Globus pallidus (tissue), 1 donor: ENCODE measurements around the gene GLIS2.
"Not testable (repeated sequence)": the region's sequence is repeated elsewhere in the genome, so short reads cannot be mapped to it uniquely, and the experiment has no call there.

Experiments used
- DNase-seq: peaks from one replicate; pipeline ENCODE4 v3.0.0-alpha.2; 2015; ENCODE audit warnings: low spot score

GLIS2 gene

DNA sequence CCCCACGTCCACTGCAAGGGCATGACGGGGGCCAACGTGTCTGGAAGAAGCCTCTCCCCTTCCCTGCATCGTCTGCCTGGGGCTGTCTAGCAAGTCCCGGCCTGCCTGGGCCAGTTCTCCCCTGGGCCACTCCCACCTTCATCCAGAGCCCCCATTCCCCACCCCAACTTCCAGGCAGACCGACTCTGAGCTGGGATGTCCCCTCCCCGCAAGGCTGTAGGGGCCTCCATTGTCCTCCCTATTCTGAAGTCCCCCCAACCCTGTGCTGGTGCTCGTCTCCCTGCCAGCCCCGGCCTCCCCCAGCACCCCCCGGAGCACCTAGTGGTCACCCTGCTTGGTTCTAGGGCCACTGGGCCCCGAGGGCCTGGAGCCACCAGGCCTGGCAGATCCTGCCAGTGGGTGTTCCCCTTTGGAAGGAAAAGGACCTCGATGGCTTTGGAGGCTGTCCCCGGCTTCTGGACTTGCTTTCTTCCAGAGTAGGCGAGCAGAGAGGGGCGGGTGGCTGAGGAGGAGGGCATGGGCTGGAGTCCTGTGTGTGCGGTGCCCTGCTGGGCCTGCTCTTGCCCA, 4.8 kb downstream of the GLIS2 start:
- DNase-seq = no peak

GRCh38 chr16:4321286-4322120, 5.6 kb downstream of the GLIS2 start:
- DNase-seq = no peak

- DNase-seq = no peak
Observed at GRCh38 chr16:4322121-4323052, 6.5 kb downstream of the GLIS2 start.

DNA sequence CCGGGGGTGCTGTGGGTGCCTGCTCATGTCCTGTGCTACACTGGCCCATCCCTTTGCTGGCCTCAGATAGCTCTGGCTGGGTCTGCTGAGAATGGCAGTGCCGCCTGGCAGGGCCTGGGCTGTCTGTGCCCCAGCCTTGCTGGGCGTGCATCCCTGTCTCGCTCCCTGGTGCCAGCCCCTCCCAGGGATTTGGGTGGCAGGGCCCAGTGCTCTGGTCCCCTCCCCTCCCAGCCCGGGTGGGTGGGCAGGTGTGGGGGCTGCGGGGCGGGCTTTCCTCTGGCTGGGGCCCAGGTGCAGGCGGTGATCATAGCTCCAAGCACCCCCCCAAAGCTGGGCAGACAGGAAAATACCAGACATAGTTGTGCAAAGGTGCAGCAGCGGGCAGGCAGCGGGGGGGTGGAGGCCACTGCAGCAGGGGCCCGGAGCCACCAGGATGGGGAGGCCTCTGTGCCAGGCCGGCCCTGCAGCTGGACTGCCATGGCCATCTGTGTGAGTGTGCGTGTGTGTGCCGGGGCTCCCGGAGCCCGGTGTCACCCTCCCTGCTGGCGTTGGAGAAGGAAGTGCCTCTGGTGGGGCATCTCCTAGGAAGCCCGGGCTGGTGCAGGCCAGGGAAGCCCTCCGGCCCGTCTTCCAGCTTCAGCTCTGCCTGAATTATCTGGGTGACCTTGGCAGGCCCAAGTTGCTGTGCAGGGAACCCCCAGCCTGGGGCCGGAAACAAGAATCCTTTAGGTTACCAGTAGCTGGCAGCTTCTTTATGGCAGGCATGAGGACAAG, 7.4 kb downstream of the GLIS2 start:
- peak; percentile 50 for DNase-seq

DNA sequence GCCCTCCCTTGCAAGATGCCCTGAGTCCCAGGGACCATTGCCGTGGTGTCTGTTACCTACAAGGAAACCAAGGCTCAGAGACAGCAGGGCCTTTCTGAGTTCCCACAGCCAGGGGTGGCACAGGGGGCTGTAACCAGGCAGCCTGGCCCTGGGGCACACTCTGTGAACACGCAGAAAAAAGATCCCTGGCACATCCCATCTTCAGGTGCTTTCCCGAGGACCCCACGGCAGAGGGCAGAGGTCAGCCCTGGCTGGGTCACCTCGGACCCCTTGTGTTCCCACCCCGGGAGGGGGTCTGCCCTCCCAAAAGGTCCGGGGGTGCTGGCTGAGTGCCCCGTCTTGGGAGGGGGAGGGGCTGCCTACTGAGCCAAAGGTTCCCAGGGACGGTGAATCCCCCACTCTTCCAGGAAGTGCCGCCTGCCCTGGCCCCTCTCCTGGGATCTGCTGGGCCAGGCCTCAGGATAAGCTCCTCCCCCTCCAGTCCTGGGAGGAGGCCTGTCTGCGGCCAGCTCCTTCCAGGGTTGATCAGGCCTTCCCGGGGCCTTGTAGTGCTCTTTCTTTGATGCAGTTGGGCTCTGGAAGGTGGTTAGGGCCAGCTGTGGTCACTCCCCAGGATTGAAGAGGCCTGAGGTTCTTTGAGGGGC, 8.1 kb downstream of the GLIS2 start:
- no peak for DNase-seq

- DNase-seq = no peak
Observed at GRCh38 chr16:4324492-4325252, 8.8 kb downstream of the GLIS2 start.

DNA sequence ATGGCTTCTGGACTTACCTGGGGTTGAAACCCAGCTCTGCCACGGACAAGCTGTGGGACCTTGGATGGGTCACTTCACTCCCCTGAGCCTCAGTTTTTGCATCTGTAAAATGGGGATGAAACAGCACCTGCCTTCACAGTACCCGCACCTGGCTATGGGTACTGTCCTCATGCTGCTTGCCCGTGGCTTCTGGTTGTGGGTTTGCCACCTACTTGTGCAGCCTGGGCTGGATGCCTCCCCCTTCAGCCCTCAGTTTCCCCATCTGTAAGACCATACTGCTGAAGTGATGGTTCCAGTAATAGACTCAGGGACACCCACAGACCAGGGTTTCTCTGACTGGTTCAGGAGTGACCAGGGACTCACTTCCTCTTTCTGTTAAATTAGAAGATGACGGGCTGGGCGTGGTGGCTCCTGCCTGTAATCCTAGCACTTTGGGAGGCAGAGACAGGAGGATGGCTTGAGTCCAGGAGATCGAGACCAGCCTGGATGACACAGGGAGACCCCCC, 9.4 kb downstream of the GLIS2 start:
- no peak for DNase-seq

GRCh38 chr16:4327386-4328045, 11.6 kb downstream of the GLIS2 start:
- no peak for DNase-seq

GRCh38 chr16:4328046-4328781, 12.3 kb downstream of the GLIS2 start:
- peak; percentile 75 for DNase-seq

DNA sequence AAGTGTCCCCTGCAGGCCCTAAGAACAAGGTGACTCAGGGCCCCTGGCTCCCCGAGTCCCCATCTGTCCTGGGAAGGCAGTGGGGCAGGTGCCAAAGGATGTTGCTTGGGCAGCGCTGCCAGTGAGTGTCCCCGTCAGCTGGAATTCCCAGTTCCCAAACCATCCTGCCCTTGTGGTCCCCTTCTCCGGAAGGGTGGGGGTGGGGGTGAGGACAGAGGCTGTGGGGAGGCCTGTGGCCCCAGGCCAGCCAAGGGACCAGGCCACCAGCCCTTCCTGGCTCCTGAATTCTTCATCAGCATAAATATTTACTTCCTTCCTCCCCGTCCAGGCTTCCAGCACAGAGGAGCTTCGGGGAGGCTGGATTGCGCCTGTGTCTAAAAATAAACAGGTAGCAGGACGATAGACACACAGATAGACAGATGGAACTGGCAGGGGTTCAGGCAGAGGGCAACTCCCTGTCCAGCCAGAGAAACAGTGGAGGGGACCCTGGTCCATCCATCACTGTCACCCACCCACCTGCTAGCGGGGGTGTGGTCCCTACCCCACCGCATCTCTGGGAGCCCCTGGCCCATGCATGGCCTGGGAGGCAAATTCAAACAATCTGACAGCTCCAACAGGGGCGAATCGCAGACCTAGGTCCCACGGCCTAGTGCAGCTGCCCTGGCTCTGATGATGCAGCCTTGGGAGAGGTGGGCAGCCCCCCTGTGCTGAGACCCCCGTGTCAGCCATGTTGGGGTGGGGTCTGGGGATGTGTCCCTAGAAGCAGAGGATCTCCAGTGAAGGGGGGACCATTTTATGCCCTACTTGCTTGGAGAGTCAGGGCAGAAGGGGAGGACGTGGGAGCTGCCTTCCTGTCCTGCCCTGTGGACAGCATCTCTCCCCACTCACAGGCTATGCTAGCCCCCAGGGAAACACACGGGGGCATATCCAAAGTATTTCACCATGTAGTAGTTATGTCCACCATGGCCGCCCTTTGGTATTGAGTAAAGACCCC, 13.2 kb downstream of the GLIS2 start:
- DNase-seq = no peak

- peak; percentile 55 for DNase-seq
Observed at GRCh38 chr16:4330277-4330874, 14.5 kb downstream of the GLIS2 start.

GRCh38 chr16:4332083-4332482, 16.2 kb downstream of the GLIS2 start:
- DNase-seq = no peak

- DNase-seq = no peak
Observed at GRCh38 chr16:4332623-4333307, 16.9 kb downstream of the GLIS2 start.

DNA sequence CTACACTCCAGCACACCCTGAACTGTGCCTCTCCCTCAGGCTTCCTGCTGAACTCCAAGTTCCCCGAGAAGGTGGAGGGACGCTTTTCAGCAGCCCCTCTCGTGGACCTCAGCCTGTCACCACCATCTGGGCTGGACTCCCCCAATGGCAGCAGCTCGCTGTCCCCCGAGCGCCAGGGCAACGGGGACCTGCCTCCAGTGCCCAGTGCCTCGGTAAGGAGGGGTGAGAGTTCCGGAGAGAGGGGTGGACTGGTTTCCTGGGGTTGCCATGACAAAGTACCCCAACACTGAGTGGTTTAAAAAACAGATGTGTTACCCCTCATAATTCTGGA, 17.4 kb downstream of the GLIS2 start:
- no peak for DNase-seq

DNA sequence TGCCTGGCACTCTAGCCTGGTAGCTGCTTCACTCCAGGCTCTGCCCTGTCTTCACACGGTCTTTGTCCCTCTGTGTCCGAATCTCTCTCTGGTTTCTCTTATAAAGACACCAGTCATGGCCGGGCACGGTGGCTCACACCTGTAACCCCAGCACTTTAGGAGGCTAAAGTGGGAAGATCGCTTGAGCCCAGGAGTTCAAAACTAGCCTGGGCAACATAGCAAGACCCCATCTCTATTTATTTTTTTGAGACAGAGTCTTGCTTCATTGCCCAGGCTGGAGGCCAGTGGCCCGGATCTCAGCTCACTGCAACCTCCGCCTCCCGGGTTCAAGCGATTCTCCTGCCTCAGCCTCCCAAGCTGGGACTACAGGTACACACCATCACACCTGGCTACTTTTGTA, 17.8 kb downstream of the GLIS2 start:
- not testable (repeated sequence) for DNase-seq

- no peak for DNase-seq
Observed at GRCh38 chr16:4334724-4335495, 19.0 kb downstream of the GLIS2 start.
